ENCODE data around the gene DEXI.

DNA sequence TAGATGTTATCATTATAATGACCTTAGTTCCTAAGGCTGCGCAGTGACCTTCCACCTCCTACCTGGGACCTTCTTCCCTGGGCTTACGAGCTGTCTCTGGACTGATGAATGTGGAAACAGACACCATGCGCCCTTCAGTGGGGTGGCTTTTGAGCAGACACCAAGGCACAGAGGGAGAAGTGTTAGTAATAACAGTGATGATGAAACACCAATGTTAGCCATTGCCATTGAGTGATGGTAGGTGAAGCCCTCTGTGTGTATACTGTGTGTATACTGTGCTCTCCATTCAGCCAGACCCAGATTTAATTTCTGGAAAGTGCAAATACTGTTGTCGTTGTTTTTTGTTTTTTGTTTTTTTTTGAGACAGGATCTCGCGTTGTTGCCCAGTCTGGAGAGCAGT lies 46.6 kb upstream of the DEXI start:
- TF ChIP-seq POLR2A (IDR thresholded peaks at IDR 0.05) (no peak), POLR2AphosphoS5 (IDR thresholded peaks at IDR 0.05; ENCODE audit: insufficient read depth in 1 of 2, low read depth in 1 of 2) (no peak)
- TF ChIP-seq, protein P1, sequence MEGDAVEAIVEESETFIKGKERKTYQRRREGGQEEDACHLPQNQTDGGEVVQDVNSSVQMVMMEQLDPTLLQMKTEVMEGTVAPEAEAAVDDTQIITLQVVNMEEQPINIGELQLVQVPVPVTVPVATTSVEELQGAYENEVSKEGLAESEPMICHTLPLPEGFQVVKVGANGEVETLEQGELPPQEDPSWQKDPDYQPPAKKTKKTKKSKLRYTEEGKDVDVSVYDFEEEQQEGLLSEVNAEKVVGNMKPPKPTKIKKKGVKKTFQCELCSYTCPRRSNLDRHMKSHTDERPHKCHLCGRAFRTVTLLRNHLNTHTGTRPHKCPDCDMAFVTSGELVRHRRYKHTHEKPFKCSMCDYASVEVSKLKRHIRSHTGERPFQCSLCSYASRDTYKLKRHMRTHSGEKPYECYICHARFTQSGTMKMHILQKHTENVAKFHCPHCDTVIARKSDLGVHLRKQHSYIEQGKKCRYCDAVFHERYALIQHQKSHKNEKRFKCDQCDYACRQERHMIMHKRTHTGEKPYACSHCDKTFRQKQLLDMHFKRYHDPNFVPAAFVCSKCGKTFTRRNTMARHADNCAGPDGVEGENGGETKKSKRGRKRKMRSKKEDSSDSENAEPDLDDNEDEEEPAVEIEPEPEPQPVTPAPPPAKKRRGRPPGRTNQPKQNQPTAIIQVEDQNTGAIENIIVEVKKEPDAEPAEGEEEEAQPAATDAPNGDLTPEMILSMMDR (IDR thresholded peaks at IDR 0.05): no peak
